Mesendoderm (in vitro differentiated cells): ENCODE measurements around the gene SLC7A9.
A peak's percentile ranks its signal among the peaks of the same experiment; 100 is the strongest.

Experiments
- DNase-seq: peaks from one replicate; pipeline ENCODE4 v3.0.0; 2013
- H2AK5ac ChIP-seq: 2 replicates; pipeline ENCODE4 v1.6.1; 2013; ENCODE audit warnings: low read length, inconsistent platforms
- H2BK120ac ChIP-seq: 2 replicates; pipeline ENCODE4 v1.6.1; 2013; ENCODE audit warnings: low read depth, mild to moderate bottlenecking, low read length, moderate library complexity, mixed read lengths
- H2BK15ac ChIP-seq: replicated peaks from 2 replicates; pipeline ENCODE4 v1.6.1; 2013; ENCODE audit warnings: low read depth, mild to moderate bottlenecking, moderate library complexity
- H2BK5ac ChIP-seq: 2 replicates; pipeline ENCODE4 v1.6.1; 2013; ENCODE audit warnings: low read length, inconsistent platforms
- H3K18ac ChIP-seq: 2 replicates; pipeline ENCODE4 v1.6.1; 2013; ENCODE audit warnings: mild to moderate bottlenecking, low read length, mixed read lengths
- H3K23ac ChIP-seq: one replicate; pipeline ENCODE4 v1.6.1; 2013; ENCODE audit warnings: low read length
- H3K27ac ChIP-seq: 2 replicates; pipeline ENCODE4 v1.5.1; 2013; ENCODE audit warnings: low read depth, mild to moderate bottlenecking, inconsistent platforms, low read length, moderate library complexity
- H3K27me3 ChIP-seq: 2 replicates; pipeline ENCODE4 v1.6.1; 2013; ENCODE audit warnings: low read length, control low read depth, mild to moderate bottlenecking, inconsistent platforms; ENCODE audit not compliant: insufficient read depth, poor library complexity
- H3K36me3 ChIP-seq: 2 replicates; pipeline ENCODE4 v1.6.1; 2013; ENCODE audit warnings: low read length, inconsistent platforms; ENCODE audit not compliant: control insufficient read depth, insufficient read depth
- H3K4ac ChIP-seq: one replicate; pipeline ENCODE4 v1.6.1; 2013; ENCODE audit warnings: low read depth, mild to moderate bottlenecking, low read length, moderate library complexity
- H3K4me1 ChIP-seq: 2 replicates; pipeline ENCODE4 v1.6.1; 2013; ENCODE audit warnings: low read depth, low read length, inconsistent platforms; ENCODE audit not compliant: control insufficient read depth
- H3K4me2 ChIP-seq: 2 replicates; pipeline ENCODE4 v1.6.1; 2013; ENCODE audit warnings: low read length
- H3K4me3 ChIP-seq: 2 replicates; pipeline ENCODE4 v1.5.1; 2013; ENCODE audit warnings: mild to moderate bottlenecking, low read length
- H3K56ac ChIP-seq: one replicate; pipeline ENCODE4 v1.6.1; 2013; ENCODE audit warnings: low read length
- H3K79me1 ChIP-seq: 2 replicates; pipeline ENCODE4 v1.6.1; 2013; ENCODE audit warnings: low read length, inconsistent platforms
- H3K79me2 ChIP-seq: 2 replicates; pipeline ENCODE4 v1.6.1; 2013; ENCODE audit warnings: mild to moderate bottlenecking, low read length; ENCODE audit not compliant: control insufficient read depth, insufficient read depth
- H3K9ac ChIP-seq: 2 replicates; pipeline ENCODE4 v1.6.1; 2013; ENCODE audit warnings: low read length, inconsistent platforms
- H4K5ac ChIP-seq: one replicate; pipeline ENCODE4 v1.6.1; 2013; ENCODE audit warnings: low read length
- H4K8ac ChIP-seq: one replicate; pipeline ENCODE4 v1.6.1; 2013; ENCODE audit warnings: low read depth, mild to moderate bottlenecking, control low read depth, low read length, moderate library complexity
- WGBS: extraction: QIAGEN DNeasy Blood & Tissue Kit; methylation state at CpG from one replicate; pipeline ENCODE4 v1.1.7; 2013; ENCODE audit warnings: low lambda C conversion rate, missing lambda C conversion rate; ENCODE audit not compliant: insufficient coverage; ENCODE audit errors: extremely low coverage; 5-methylcytosine and 5-hydroxymethylcytosine counted together

Gene SLC7A9

DNA sequence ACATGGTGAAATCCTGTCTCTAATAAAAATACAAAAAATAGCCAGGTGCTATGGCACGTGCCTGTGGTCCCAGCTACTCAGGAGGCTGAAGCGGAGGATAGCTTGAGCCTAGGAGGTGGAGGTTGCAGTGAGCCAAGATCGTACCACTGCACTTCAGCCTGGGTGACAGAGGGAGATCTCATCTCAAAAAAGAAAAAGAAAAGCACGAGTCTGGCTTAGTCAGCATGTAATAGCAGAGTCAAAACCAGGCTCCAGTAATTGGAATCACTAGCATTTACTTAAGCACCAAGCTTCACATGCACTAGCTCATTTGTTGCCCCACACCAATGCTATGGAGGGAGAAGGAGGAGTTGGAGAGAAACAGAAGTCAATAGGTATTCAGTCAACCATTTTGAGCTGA lies 41.9 kb upstream of the SLC7A9 start:
- Histone ChIP-seq H2AK5ac (no peak overlapping the region), H3K79me2 (no peaks in the 10 kb centered on the region), H3K9ac (no peak overlapping the region), H3K56ac (no peak overlapping the region), H3K27me3 (no peaks in the 10 kb centered on the region), H4K5ac (no peak overlapping the region), H3K18ac (no peak overlapping the region), H3K4me3 (no peak overlapping the region), H2BK120ac (no peak overlapping the region), H2BK5ac (no peak overlapping the region), H2BK15ac (no peak overlapping the region), H3K4me2 (no peak overlapping the region), H3K4me1 (no peaks in the 10 kb centered on the region), H3K4ac (no peak overlapping the region), H3K23ac (no peak overlapping the region), H3K79me1 (no peaks in the 10 kb centered on the region), H4K8ac (no peak overlapping the region), H3K36me3 (no peaks in the 10 kb centered on the region), H3K27ac (no peak overlapping the region)
- DNase-seq = no peak
- no CpG with 5 or more reads among the region's 4 CpGs for WGBS

GRCh38 chr19:32910874-32911273 lies 41.3 kb upstream of the SLC7A9 start:
- Histone ChIP-seq H3K27me3 (no peaks in the 10 kb centered on the region), H2BK120ac (no peak overlapping the region), H3K79me2 (no peaks in the 10 kb centered on the region), H3K4me1 (no peaks in the 10 kb centered on the region), H3K79me1 (no peaks in the 10 kb centered on the region), H2BK5ac (no peak overlapping the region), H3K4me3 (no peak overlapping the region), H3K23ac (no peak overlapping the region), H3K36me3 (no peaks in the 10 kb centered on the region), H4K8ac (no peak overlapping the region), H3K9ac (no peak overlapping the region), H2AK5ac (no peak overlapping the region), H2BK15ac (no peak overlapping the region), H3K27ac (no peak overlapping the region), H3K4ac (no peak overlapping the region), H4K5ac (no peak overlapping the region), H3K18ac (no peak overlapping the region), H3K56ac (no peak overlapping the region), H3K4me2 (no peak overlapping the region)
- WGBS = no CpG with 5 or more reads among the region's 5 CpGs
- no peak for DNase-seq

- no peak overlapping the region for H2BK15ac ChIP-seq
- H3K36me3 ChIP-seq = no peaks in the 10 kb centered on the region
- H3K9ac ChIP-seq = no peak overlapping the region
- no peak overlapping the region for H3K56ac ChIP-seq
- no peak overlapping the region for H2BK120ac ChIP-seq
- no peak for DNase-seq
- H3K4me2 ChIP-seq = no peak overlapping the region
- no peak overlapping the region for H4K5ac ChIP-seq
- no peak overlapping the region for H3K18ac ChIP-seq
- no peak overlapping the region for H3K23ac ChIP-seq
- H3K4ac ChIP-seq = no peak overlapping the region
- H4K8ac ChIP-seq = no peak overlapping the region
- no peaks in the 10 kb centered on the region for H3K27me3 ChIP-seq
- no peaks in the 10 kb centered on the region for H3K4me1 ChIP-seq
- no peak overlapping the region for H3K27ac ChIP-seq
- no peak overlapping the region for H3K4me3 ChIP-seq
- no peak overlapping the region for H2BK5ac ChIP-seq
- no CpG with 5 or more reads among the region's 5 CpGs for WGBS
- no peak overlapping the region for H2AK5ac ChIP-seq
- no peaks in the 10 kb centered on the region for H3K79me1 ChIP-seq
- H3K79me2 ChIP-seq = no peaks in the 10 kb centered on the region
Measured at GRCh38 chr19:32910094-32910493, 40.5 kb upstream of the SLC7A9 start.

- Histone ChIP-seq H2AK5ac (no peak overlapping the region), H3K79me1 (no peaks in the 10 kb centered on the region), H3K27ac (no peak overlapping the region), H3K36me3 (no peaks in the 10 kb centered on the region), H3K56ac (no peak overlapping the region), H4K8ac (no peak overlapping the region), H2BK5ac (no peak overlapping the region), H3K4ac (no peak overlapping the region), H3K4me1 (no peaks in the 10 kb centered on the region), H3K79me2 (no peaks in the 10 kb centered on the region), H2BK15ac (no peak overlapping the region), H2BK120ac (no peak overlapping the region), H3K4me2 (no peak overlapping the region), H4K5ac (no peak overlapping the region), H3K27me3 (no peaks in the 10 kb centered on the region), H3K18ac (no peak overlapping the region), H3K4me3 (no peak overlapping the region), H3K9ac (no peak overlapping the region), H3K23ac (no peak overlapping the region)
- no peak for DNase-seq
Measured at GRCh38 chr19:32909257-32909656, 39.7 kb upstream of the SLC7A9 start.

DNA sequence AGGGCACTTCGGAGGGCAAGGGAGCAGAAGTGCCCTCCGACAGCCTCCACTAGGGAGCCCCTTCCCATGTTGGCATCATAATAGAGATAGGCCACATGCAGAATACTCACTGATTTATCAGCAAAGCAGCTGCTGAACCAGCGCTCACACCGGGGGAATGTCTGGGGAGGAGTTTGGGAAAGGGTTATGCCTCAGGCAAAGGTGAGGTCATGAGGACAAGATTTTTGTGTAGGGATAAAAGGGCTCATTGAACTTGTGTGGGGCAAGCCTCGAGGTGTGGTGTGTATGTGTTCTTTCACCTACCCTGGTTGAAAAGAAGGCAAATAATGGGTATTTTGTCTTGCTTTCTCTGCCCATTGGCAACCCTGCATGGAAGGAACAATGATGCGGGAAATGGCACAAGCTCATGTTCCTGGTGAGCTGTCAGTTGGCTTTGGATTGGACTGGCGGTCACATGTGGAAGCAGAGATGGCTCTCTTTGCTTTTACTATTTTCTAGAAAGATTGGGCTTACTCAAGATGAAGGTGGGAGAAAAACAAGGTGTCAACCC lies 39.1 kb upstream of the SLC7A9 start:
- H2AK5ac ChIP-seq = no peak overlapping the region
- no peaks in the 10 kb centered on the region for H3K27me3 ChIP-seq
- no CpG with 5 or more reads among the region's 7 CpGs for WGBS
- peak; percentile 48 for DNase-seq
- H3K4ac ChIP-seq = no peak overlapping the region
- no peak overlapping the region for H4K8ac ChIP-seq
- H3K4me1 ChIP-seq = no peaks in the 10 kb centered on the region
- no peak overlapping the region for H3K18ac ChIP-seq
- H3K23ac ChIP-seq = no peak overlapping the region
- no peak overlapping the region for H3K9ac ChIP-seq
- no peak overlapping the region for H3K4me2 ChIP-seq
- H2BK5ac ChIP-seq = no peak overlapping the region
- no peak overlapping the region for H2BK15ac ChIP-seq
- H2BK120ac ChIP-seq = no peak overlapping the region
- H3K56ac ChIP-seq = no peak overlapping the region
- H3K79me2 ChIP-seq = no peaks in the 10 kb centered on the region
- no peak overlapping the region for H3K4me3 ChIP-seq
- no peak overlapping the region for H3K27ac ChIP-seq
- no peaks in the 10 kb centered on the region for H3K36me3 ChIP-seq
- no peaks in the 10 kb centered on the region for H3K79me1 ChIP-seq
- H4K5ac ChIP-seq = no peak overlapping the region

DNA sequence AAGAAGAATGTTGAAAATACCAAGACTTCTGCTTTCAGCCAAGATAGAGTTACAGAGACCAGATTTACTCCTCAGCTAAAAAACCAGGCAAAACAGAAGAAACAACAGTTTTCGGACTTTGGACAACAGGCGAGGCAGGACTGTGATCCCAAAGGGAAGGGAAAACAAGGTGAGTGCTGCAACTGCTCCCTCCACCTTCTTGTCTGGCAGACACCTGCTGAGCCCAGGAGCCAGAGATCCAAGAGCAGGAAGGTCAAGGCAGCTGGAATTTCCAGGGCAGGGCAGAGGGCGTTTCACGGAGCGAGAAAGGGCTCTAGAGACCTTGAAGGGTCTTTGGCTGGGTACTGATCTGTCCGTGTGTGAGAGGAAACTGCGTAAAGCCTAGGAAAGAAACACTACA lies 32.9 kb upstream of the SLC7A9 start:
- Histone ChIP-seq H4K8ac (no peak overlapping the region), H3K36me3 (no peaks in the 10 kb centered on the region), H4K5ac (no peak overlapping the region), H3K56ac (no peak overlapping the region), H2BK5ac (no peak overlapping the region), H3K9ac (no peak overlapping the region), H3K4me3 (no peak overlapping the region), H3K27ac (no peak overlapping the region), H3K79me1 (no peaks in the 10 kb centered on the region), H3K4me1 (no peaks in the 10 kb centered on the region), H3K18ac (no peak overlapping the region), H2AK5ac (no peak overlapping the region), H2BK120ac (no peak overlapping the region), H3K27me3 (no peaks in the 10 kb centered on the region), H3K79me2 (no peaks in the 10 kb centered on the region), H3K4me2 (no peak overlapping the region), H3K4ac (no peak overlapping the region), H3K23ac (no peak overlapping the region), H2BK15ac (no peak overlapping the region)
- DNase-seq = peak; percentile 22
- no CpG with 5 or more reads among the region's 7 CpGs for WGBS
